HEK293T (cell line): Measurements from ENCODE around the gene RAPGEF6.

Source experiments
- BHLHE40 ChIP-seq: fragments of 450-650 bp; IDR thresholded peaks from 2 replicates; pipeline ENCODE4 v1.6.1; 2016; ENCODE audit warnings: mild to moderate bottlenecking, moderate library complexity, borderline replicate concordance
- ELF4 ChIP-seq: fragments of 450-650 bp; IDR thresholded peaks from 2 replicates; pipeline ENCODE4 v1.6.1; 2017; ENCODE audit warnings: antibody characterized with exemption
- SUZ12 ChIP-seq: fragments of 450-650 bp; IDR thresholded peaks from 2 replicates; pipeline ENCODE4 v1.6.1; 2016; ENCODE audit warnings: mild to moderate bottlenecking
- TF ChIP-seq, protein P1 (sequence below): fragments of 450-650 bp; IDR thresholded peaks from 2 replicates; pipeline ENCODE4 v1.6.1; 2016

- TF ChIP-seq BHLHE40 (no peak), SUZ12 (no peak), ELF4 (no peak)
- TF ChIP-seq, protein P1, sequence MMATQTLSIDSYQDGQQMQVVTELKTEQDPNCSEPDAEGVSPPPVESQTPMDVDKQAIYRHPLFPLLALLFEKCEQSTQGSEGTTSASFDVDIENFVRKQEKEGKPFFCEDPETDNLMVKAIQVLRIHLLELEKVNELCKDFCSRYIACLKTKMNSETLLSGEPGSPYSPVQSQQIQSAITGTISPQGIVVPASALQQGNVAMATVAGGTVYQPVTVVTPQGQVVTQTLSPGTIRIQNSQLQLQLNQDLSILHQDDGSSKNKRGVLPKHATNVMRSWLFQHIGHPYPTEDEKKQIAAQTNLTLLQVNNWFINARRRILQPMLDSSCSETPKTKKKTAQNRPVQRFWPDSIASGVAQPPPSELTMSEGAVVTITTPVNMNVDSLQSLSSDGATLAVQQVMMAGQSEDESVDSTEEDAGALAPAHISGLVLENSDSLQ = no peak
Measured at GRCh38 chr5:131387255-131387654, 247.8 kb downstream of the RAPGEF6 start.
